Measurements from ENCODE around the gene MAP4K3.

- TF ChIP-seq CTCF (IDR thresholded peaks at IDR 0.05) (no peak), POLR2A (IDR thresholded peaks at IDR 0.05) (no peak), POLR2AphosphoS5 (IDR thresholded peaks at IDR 0.05) (no peak)
Measured at GRCh38 chr2:39223909-39224308, 213.2 kb downstream of the MAP4K3 start.
